Stimulated activated CD4-positive, alpha-beta T cell treated with anti-CD3 and anti-CD28 coated beads, TNF-alpha, amount 100 ng/mL, for 48 hours (primary cell): ENCODE data around the gene FNIP2.

ENCODE experiments used
- DNase-seq, 3 donors: peaks; one replicate each; pipeline ENCODE4 v3.0.0-alpha.2; 2020; ENCODE audit warnings: low read depth in 3 of 3

FNIP2 gene

GRCh38 chr4:158837527-158838141 is 68.8 kb downstream of the FNIP2 start:
- DNase-seq: no peak

DNA sequence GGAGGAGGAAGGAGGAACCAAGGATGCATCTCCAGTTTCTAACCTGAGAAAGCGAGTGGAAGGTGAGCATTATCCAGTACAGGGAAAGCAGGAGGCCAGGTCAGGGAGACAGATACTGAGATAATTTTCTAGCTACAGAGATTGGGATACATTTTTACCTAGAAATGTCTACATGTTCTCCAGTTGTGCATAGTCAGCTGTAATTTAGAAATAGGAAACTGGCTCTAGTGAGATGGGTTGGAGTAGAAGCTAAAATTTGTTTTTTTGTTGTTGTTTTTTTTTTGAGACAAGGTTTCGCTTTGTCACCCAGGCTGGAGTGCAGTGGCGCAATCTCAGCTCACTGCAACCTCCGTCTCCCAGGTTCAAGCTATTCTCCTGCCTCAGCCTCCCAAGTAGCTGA is 71.3 kb downstream of the FNIP2 start:
- no peak for DNase-seq

GRCh38 chr4:158841540-158841939 is 72.7 kb downstream of the FNIP2 start:
- DNase-seq: no peak

GRCh38 chr4:158845311-158846041 is 76.7 kb downstream of the FNIP2 start:
- DNase-seq: no peak

DNA sequence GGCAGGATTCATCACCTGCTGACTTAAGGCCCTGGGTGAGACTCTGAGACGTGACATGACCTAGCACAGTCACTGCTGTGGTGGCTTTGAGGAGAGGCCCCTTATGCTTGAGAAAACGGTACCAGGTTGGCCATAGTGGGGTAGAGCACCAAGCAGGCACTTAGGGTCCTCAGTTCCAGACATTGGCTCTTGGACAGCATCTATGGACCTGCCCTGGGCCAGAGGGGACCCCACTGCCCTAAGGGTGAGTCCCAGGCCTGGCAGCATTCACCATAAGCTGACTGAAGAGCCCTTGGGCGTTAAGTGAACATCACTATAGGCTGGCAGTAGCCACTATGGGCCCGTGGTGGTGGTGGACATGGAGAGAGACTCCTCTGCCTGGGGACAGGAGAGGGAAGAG is 78.7 kb downstream of the FNIP2 start:
- no peak for DNase-seq

DNA sequence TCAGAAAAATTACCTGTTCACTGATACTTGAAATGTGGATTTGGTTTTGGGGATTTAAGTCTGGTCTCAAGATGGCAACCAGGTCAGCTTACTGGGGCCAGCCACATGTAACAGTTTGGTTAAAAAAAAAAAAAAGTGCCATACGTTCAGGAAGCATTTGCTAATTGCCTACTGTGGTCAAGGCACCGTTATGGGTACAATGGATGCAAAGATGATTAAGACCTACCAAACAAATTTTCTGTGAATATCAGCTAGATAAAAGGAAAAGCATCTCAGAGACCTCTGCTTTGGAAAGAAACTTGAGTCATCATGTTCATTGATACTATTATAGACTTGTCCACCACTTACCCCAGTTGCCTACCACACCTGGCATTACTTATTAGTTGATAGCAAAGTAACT is 80.9 kb downstream of the FNIP2 start:
- no peak for DNase-seq

GRCh38 chr4:158850371-158850770 is 81.5 kb downstream of the FNIP2 start:
- no peak for DNase-seq

DNA sequence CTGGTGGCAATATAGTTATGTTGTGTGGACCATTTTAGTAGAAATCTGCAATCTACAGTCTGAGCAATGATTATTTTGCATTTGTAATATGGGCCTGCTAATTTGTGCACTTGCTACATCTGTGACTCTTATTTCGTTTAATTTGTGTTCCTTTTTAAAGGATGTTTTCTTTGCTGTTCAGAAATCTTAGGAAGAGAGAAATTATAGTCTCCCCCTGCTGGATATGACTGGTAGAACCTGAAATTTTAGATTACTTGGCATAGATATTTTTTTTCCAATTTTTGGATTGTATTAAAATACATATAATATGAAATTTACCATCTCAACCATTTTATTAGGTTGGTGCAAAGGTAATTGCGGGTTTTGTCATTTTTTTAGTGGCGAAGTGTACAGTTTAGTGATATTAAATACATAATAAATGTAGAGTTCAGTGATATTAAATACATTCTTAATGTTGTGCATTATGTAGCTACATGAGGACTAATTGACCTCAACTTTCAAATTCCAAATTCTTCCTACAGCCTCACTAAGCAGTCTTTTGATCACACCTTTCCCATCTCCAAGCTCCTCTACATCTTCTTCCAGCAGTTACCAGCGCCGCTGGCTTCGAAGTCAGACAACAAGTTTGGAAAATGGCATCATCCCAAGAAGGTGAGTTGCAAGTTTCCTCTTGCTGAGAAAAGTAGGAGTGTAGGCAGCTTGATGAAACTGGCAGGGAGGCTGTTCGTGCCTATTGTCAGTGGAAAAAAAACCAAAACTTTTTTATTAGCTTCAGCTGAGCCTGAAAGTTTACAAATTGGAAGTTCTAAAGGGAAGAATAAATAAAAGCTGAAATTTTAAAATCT is 82.2 kb downstream of the FNIP2 start:
- no peak for DNase-seq

DNA sequence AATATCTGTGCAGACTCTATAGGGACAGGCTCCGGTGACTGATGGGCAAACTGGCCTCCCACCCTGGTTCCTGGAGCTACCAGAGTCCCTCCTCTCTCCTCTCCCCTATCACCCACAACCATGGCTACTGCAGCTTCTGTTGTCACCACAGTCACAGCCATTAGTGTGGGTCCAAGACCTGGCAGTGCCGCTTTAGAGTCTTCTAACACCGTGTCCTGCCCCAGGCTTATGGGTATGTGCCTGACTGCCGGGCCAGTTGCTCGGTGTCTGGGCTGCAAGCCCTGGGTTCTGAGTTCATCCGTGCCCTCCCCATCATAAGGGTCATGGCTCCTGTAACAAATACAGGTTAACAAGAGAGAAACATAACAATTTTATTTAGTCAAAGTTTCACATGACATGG is 85.4 kb downstream of the FNIP2 start:
- no peak for DNase-seq

DNA sequence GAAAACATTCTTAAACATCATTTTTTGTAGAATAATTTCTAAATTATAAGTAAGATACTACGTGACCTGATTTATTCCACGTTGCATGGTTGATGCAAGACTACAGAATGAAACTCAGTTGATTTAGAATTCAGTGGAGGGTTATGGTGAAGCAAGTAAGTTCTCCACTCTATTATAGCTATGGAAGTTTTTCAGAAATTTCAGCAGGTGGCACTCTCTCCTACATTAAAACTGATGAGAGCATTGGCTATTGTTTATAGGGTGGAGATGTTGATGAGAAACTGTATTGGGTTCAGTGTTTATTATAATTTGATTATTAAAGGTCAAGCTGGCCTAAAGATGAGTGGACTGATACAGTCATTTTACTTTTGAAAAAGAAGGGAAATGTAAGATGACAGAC is 88.0 kb downstream of the FNIP2 start:
- no peak for DNase-seq

- DNase-seq: no peak
Measured at GRCh38 chr4:158857951-158858350, 89.1 kb downstream of the FNIP2 start.

DNA sequence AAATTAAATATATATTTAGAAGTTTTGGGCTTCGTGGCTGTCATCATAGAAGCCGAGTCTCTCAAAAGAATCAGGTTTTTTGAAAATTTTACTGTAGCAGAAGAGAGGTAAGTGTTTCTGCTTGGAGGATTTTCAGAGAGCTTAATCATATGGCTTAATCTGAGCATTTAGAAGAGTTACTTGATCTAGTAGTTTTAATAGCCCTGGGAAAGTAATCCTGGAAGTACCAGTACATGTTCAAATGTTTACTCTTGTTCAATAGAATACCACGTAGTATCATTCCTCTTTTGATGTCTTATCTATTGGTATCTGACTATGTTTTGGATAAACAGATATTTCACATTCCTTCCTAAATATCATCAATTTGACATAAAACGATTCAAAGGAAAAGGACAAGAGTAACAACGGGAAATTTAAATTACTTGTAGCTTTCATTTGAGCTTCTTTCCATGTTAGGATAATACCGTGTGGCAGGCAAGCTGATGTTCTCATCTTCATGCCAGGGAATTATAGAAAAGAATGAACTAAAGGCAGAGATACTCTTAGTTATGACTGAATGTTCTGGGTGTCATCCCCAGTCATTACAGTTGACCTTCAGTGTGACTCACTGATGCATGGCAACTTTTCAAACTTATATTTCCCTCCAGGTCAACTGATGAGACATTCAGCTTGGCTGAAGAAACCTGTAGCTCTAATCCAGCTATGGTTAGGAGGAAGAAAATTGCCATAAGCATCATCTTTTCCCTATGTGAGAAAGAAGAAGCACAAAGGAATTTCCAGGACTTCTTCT is 89.8 kb downstream of the FNIP2 start:
- DNase-seq: no peak

GRCh38 chr4:158859661-158860060 is 90.8 kb downstream of the FNIP2 start:
- DNase-seq: no peak

DNA sequence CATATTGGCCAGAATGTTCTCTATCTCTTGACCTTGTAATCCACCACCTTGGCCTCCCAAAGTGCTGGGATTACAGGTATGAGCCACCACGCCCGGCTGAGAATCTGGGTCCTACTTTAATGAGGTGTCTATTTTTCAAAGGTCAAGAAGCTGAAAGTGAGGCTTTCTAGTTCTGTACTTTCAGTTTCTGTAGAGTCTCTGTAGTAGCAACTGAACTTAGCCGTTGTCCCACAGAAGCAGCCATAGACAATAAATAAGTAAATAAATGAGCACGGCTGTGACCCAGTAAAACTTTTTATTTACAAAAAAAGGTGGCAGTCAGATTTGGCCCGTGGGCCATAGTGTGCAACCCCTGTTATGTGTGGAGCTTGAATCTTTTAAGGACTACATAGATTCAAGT is 92.0 kb downstream of the FNIP2 start:
- DNase-seq: no peak

DNA sequence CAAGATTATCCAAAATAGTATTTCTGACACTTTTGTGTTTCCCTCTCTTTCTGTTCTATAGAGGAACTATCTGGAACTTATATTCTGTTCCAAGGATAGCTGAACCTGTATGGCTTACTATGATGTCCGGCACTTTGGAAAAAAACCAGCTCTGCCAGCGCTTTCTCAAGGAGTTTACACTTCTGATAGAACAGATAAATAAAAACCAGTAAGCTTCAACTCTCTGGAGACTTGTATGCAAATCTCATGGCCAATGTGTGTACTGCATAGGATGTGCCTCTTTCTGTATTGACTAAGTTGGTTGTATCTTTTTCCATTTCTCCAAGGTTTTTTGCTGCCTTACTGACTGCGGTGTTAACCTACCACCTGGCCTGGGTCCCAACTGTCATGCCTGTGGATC is 92.5 kb downstream of the FNIP2 start:
- no peak for DNase-seq

- DNase-seq: no peak
Measured at GRCh38 chr4:158861766-158862165, 92.9 kb downstream of the FNIP2 start.

- no peak for DNase-seq
Measured at GRCh38 chr4:158863296-158863695, 94.5 kb downstream of the FNIP2 start.

DNA sequence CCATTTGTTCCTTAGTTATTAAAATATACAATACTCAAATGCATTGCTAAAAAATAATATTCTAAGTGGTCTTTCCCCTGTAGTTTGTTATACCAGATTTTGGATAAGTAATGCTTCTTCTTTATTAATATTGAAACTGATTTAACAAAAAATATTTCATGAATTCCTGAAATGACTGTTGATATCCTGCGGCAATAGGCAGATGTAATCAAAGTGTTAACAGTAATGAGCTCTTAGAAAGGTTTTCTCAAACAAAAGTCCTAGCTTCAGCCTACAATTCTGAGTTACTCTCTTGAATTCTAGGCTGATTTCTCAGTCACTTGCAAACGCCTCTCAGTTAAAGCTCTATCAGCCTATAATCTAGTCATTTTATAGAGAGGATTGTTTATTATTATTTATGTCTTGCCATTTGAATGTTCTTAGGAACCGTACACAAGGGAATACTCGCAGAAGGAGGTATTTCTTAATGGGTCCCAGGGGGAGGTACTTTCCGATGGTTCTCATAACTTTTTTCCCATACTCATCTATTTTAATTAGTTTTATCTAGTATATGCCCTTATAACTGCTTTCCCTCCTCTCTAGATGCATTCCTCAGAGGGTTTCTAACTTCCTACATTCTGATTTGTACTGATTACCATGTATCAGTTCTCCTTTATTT is 96.8 kb downstream of the FNIP2 start:
- DNase-seq: no peak

- DNase-seq: no peak
Measured at GRCh38 chr4:158869001-158869400, 100.2 kb downstream of the FNIP2 start.

DNA sequence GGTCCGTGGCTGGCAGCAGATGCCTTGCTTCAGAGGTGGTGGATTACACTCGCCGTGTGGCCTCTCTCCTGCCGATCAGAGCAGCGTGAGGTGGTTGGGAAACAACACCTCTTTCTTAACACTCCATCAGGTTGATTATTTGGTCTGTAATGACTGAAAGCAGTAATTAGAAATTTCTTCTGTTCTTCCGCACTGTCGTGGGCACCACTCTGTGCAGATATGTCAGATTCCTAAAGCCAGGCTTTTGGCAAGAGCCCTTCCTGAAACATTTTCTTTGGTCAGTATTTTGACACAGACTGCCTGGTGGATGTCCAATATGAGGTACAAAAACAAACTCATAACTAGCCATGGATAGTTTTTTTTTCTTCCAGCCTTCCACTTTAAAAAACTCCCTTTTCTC is 100.9 kb downstream of the FNIP2 start:
- DNase-seq: no peak

- no peak for DNase-seq
Measured at GRCh38 chr4:158870282-158870625, 101.4 kb downstream of the FNIP2 start.
